HG03064 (cell line): Measurements from ENCODE around the gene CRYZL1.

ENCODE experiments used
- ATAC-seq: cut with Tn5 transposase; IDR thresholded peaks from one replicate; pipeline ENCODE4 v1.9.1; 2021; ENCODE audit warnings: low read depth; ENCODE audit not compliant: unreplicated experiment

Gene CRYZL1

GRCh38 chr21:33542640-33543504 lies 98.7 kb downstream of the CRYZL1 start, which contains the start of gene SON:
SON (plus strand) TSS chr21:33543038; CDS start chr21:33543093, 55 bp downstream.
- ATAC-seq: peak; percentile 87

DNA sequence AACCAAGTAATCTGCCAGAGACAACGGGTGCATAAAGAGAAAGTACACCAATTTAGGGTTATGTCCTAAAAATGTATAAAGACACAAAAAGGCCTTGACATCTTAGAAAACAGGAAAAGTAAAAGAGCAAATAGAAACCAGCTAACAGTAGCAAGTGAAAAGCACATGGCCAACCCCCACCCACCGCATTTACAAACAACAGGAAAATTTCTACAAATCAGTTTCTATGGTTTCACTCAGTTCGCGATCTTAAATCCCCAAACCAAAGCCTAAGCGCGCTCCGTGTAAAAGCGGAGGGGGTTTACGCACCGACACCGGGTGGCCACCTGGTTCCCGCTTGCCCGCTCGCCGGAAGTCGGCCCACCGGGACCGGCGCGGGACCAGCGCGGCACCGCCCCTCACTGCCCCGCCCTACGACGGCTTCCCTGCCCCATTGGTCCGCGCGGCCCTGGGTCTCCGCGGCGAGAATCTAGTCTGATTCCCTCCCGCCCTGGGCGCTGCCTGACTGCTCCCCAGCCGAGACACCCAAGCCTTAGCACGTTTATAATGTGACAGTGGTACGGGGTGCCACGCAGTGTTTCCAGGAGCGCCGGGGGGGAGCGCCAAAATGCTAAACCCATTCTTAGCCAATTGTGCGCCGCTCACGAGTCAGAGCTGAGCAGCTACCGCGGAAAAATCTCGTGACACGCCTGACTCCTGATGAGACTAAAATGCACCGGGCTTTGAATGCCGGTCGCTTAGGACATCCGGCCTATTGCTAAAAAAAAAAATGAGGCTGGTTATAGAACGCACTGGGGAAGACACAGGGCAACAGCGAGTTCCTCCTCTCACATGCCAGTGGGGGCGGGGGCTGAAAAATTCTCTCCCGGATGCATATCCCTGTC lies 99.5 kb downstream of the CRYZL1 start, which contains the start of gene GART:
Gene GART, minus strand, starts transcription at position 362 of the 884 bp plus-strand sequence. CDS start 2,802 bp downstream, outside the sequence.
- ATAC-seq: peak; percentile 54

GRCh38 chr21:33541105-33541711 lies 100.3 kb downstream of the CRYZL1 start:
- no peak for ATAC-seq

DNA sequence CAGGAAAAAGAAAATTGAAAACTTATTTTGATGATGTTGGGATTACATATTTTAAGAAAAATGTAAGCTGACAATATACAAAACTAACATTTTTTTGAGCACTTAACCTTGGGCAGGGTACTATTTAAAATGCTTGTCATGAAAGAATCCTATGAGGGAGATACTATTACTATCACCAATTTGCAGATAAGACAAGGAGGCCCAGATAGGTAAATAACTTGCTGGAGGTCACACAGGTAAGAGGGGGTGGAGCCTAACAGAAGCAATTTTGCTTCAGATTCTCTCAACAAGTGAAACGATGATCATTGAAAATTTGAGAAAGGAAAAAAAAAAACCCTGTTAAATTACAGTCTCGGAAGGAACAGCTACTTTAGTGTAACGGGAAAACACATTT lies 100.8 kb downstream of the CRYZL1 start:
- ATAC-seq: no peak

GRCh38 chr21:33539616-33540015 lies 101.9 kb downstream of the CRYZL1 start:
- no peak for ATAC-seq
